Activated T-helper 2 cell treated with anti-CD3 and anti-CD28 coated beads, Interferon-gamma antibody, Interleukin-2, Interleukin-4, amounts not matched to agents 10 μg/mL and 5 μg/mL and 100 μg/mL, durations not matched to agents 14 hours and 24 hours and 36 hours (primary cell): Measurements from ENCODE around the gene KCNQ2. TPM values are rescaled to one million over a fixed set of nuclear protein-coding genes. Genes with fewer than 3 reads are reported as not detected.

Experiments
- DNase-seq: peaks from one replicate; pipeline ENCODE4 v3.0.0; 2021; ENCODE audit warnings: low spot score
- H3K27ac Mint-ChIP-seq: one replicate; pipeline ENCODE4 v1.8.0; 2021; ENCODE audit warnings: mixed read lengths
- H3K27me3 Mint-ChIP-seq: one replicate; pipeline ENCODE4 v1.8.0; 2021; ENCODE audit warnings: low read depth, mixed read lengths
- H3K36me3 Mint-ChIP-seq: one replicate; pipeline ENCODE4 v1.8.0; 2021; ENCODE audit warnings: low read depth, mixed read lengths
- H3K4me1 Mint-ChIP-seq: one replicate; pipeline ENCODE4 v1.8.0; 2021; ENCODE audit warnings: low read depth, mixed read lengths
- H3K4me3 Mint-ChIP-seq: one replicate; pipeline ENCODE4 v1.8.0; 2021; ENCODE audit warnings: low read depth, mild to moderate bottlenecking, moderate library complexity, mixed read lengths
- H3K9me3 Mint-ChIP-seq: one replicate; pipeline ENCODE4 v1.8.0; 2021; ENCODE audit warnings: mixed read lengths
- intact Hi-C: fragments of 100-400 bp; cut with micrococcal nuclease; formaldehyde crosslinking; loops from one replicate; pipeline ENCODE4 v1.15.1; 2023
- total RNA-seq: library from RNA; stranded (reverse); gene quantifications from 2 replicates; pipeline ENCODE4 v1.2.3, GENCODE V29; 2022

Gene KCNQ2
- total RNA-seq, 1 donor from 2014 or later, result not detected

- no peak within 1 kb of the TSS for H3K4me3 Mint-ChIP-seq
- no peak for DNase-seq
- no peaks in the 10 kb centered on the region for H3K36me3 Mint-ChIP-seq
- peaks cover 2% of the 10 kb centered on the region for H3K4me1 Mint-ChIP-seq
- H3K9me3 Mint-ChIP-seq, result peaks cover under 1% of the 10 kb centered on the region
- H3K27me3 Mint-ChIP-seq, result peaks cover 20% of the 10 kb centered on the region
- intact Hi-C loops, result no loop called here
- H3K27ac Mint-ChIP-seq, result no peak within 1 kb of the TSS
These were observed 26.5 kb upstream of the KCNQ2 start, which contains the start of gene EEF1A2 for GRCh38 chr20:63498960-63499337. TSS of gene EEF1A2 (minus strand) at chr20:63499083. CDS start at chr20:63497763, 1,320 bp downstream.

GRCh38 chr20:63497946-63498935, 25.8 kb upstream of the KCNQ2 start:
- Mint-ChIP-seq H3K27ac (no peak overlapping the region), H3K9me3 (no peaks in the 10 kb centered on the region), H3K27me3 (peaks cover 19% of the 10 kb centered on the region), H3K4me1 (peaks cover 2% of the 10 kb centered on the region), H3K4me3 (no peak overlapping the region), H3K36me3 (no peaks in the 10 kb centered on the region)
- intact Hi-C loops, result loop anchor here (2.0 kb wide), 1 partner anchor 63 kb away; no protein-coding TSS in a partner anchor
- DNase-seq, result no peak

DNA sequence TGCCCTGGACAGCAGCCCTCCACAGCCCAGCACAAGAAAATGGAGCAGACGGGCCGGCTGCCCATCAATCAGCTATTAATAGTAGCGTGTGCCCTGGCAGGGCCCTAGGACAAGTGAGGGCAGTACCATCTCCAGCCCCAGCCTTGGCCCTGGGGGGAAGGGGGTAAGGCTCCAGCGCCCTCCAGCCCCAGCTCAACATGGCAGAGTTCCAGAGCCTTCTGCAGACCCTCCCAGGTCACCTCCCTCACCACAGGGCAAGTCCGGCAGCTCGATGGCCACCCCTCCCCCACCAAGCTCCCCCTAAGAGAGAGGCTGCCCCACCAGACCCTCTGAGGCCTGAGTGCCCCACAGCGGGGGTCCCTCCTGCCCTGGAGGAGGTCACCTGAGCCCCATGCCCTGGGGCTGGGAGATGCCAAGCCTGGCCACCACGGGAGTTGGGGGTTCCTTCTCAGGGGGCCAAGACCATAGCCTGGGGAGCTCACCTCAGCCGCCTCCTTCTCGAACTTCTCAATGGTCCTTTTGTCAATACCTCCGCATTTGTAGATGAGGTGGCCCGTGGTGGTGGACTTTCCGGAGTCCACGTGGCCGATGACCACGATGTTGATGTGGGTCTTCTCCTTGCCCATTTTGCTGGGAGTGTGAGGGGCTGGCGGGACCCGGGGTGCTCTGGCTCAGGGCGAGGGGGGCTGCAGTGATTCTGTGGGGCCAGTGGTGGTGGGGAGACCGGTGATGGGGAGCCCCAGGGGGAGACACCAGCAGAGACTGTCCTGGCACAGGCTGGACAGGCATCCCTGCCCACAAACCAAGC, 24.9 kb upstream of the KCNQ2 start:
- no peak overlapping the region for H3K27ac Mint-ChIP-seq
- H3K36me3 Mint-ChIP-seq, result no peaks in the 10 kb centered on the region
- peaks cover 19% of the 10 kb centered on the region for H3K27me3 Mint-ChIP-seq
- H3K4me1 Mint-ChIP-seq, result peaks cover 2% of the 10 kb centered on the region
- no peaks in the 10 kb centered on the region for H3K9me3 Mint-ChIP-seq
- no peak overlapping the region for H3K4me3 Mint-ChIP-seq
- no peak for DNase-seq
- intact Hi-C loops, result loop anchor here (2.0 kb wide), 1 partner anchor 63 kb away; no protein-coding TSS in a partner anchor

DNA sequence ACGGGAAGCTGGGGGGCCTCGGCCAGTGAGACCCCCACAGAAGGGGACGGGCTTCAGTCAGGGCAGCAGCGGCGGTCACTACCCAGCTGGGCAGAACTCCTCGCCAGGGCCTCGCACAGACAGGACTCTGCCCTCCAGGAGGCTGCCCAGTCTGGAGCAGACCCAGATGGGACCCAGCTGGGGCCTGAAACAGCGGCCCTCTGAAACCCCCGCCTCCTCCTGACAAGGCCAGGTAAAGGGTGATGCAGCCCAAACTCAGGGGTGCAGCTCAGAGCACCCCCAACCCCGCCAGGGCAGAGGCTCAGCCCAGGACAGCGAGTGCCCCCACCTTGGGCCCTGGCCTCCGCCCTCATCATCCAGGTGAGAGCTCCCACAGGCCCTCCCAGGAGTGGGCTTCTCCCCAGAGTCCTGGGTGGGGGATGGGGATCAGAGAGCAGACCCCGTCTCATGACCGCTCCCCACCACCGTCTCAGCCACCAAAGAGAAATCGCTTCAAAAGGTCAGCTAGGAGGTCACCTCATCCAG, 24.2 kb upstream of the KCNQ2 start:
- H3K4me1 Mint-ChIP-seq, result peaks cover 2% of the 10 kb centered on the region
- peaks cover 19% of the 10 kb centered on the region for H3K27me3 Mint-ChIP-seq
- no peaks in the 10 kb centered on the region for H3K9me3 Mint-ChIP-seq
- no peak overlapping the region for H3K27ac Mint-ChIP-seq
- intact Hi-C loops, result loop anchor here (2.0 kb wide), 1 partner anchor 62 kb away; no protein-coding TSS in a partner anchor
- H3K4me3 Mint-ChIP-seq, result no peak overlapping the region
- H3K36me3 Mint-ChIP-seq, result no peaks in the 10 kb centered on the region
- DNase-seq, result no peak

DNA sequence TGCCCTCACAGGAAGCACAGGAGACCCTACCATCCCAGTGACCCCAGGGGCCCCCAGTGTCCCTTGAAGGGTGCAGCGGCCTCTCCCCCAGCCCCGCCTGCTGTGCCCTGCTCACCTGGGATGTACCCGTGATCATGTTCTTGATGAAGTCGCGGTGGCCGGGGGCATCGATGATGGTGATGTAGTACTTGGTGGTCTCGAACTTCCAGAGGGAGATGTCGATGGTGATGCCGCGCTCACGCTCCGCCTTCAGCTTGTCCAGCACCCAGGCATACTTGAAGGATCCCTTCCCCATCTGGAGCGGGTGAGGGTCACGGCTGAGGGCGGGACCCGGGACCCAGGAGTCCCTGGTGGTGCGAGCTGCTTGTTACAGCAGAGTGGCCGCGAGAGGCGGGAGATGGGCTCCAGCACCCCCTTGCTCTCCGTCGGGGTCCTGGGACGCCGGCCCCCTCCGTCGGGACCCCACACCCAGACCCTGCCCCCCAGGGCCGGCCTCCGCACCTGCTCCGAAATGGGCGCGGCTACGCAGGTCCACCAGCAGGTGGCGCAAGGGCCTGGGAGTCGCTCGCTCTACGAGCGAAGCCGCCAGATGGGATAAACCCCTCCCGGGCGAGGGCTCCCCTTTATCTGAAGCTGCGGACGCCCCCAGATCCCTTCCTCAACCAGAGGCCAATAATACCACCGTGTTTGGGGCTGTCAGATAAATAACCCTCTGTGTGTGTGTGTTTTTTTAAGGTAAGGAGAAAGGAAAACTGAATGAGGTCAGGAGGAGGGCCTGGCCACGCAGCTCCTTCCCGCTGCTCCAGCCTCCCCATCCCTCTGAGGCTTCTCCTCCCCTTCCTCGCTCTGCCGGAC, 23.5 kb upstream of the KCNQ2 start:
- Mint-ChIP-seq H3K4me1 (peaks cover 2% of the 10 kb centered on the region), H3K4me3 (peak overlapping the region; percentile 37), H3K27me3 (peaks cover 17% of the 10 kb centered on the region), H3K9me3 (no peaks in the 10 kb centered on the region), H3K27ac (no peak overlapping the region), H3K36me3 (no peaks in the 10 kb centered on the region)
- intact Hi-C loops, result loop anchor here (2.0 kb wide), 1 partner anchor 61 kb away; no protein-coding TSS in a partner anchor
- DNase-seq, result peak; percentile 49

DNA sequence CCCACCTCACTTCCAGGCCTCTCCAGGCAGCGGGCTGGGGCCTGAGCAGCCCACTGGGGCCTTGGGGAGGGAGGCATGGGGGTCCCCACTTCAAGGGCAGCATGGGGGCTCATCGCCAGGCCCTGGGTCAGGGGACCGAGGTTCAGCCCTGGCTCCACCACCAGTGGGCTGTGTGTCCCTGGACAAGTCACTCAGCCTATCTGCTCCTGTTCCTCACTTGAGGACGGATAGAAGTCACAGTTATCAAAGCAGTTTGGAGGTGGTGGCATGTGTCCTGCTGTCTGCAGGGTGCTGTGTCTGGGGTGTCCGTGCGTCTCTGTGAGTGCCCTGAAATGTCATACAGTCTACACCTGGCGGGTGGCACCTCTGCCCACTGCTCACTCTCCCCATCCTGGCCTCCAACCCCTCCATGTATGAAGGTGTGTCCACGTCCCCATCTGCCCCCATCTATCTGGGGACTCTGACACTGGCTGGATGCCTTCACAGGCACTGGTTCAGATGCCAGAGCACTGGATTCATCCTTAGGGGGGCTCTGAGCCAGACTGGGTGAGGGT, 22.8 kb upstream of the KCNQ2 start:
- Mint-ChIP-seq H3K4me3 (no peak overlapping the region), H3K4me1 (peaks cover 2% of the 10 kb centered on the region), H3K36me3 (no peaks in the 10 kb centered on the region), H3K27ac (no peak overlapping the region), H3K27me3 (peaks cover 17% of the 10 kb centered on the region), H3K9me3 (no peaks in the 10 kb centered on the region)
- intact Hi-C loops, result no loop called here
- DNase-seq, result no peak

DNA sequence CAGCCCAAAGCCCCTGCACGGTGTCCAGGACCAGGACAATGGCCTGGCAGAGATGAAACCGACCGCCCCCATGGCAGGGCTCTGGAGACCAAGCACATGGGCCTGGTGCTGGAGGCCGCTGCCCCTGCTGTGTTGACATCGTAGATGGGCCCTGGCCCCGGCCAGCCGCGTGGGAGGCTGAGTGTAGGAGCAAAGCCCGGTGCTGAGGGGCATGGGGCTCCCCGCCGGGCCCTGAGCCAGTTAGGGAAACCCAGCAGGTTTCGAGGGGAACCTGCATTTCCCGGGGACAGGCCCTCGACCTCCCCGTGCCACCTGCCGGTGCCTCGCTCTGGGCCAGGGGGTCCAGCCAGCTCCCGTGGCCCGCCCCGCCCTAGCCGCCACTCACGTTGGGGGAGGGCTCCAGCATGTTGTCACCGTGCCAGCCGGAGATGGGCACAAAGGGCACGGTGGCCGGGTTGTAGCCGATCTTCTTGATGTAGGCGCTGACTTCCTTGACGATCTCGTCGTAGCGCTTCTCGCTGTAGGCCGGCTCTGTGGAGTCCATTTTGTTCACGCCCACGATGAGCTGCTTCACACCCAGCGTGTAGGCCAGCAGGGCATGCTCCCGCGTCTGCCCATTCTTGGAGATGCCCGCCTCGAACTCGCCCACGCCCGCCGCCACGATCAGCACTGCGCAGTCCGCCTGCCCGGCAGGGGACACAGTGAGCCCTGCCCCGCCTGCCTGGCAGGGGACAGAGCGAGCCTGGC, 22.1 kb upstream of the KCNQ2 start:
- peaks cover 2% of the 10 kb centered on the region for H3K4me1 Mint-ChIP-seq
- no peak overlapping the region for H3K27ac Mint-ChIP-seq
- no peaks in the 10 kb centered on the region for H3K9me3 Mint-ChIP-seq
- no peak for DNase-seq
- no peak overlapping the region for H3K4me3 Mint-ChIP-seq
- intact Hi-C loops, result no loop called here
- H3K36me3 Mint-ChIP-seq, result no peaks in the 10 kb centered on the region
- H3K27me3 Mint-ChIP-seq, result peaks cover 17% of the 10 kb centered on the region

DNA sequence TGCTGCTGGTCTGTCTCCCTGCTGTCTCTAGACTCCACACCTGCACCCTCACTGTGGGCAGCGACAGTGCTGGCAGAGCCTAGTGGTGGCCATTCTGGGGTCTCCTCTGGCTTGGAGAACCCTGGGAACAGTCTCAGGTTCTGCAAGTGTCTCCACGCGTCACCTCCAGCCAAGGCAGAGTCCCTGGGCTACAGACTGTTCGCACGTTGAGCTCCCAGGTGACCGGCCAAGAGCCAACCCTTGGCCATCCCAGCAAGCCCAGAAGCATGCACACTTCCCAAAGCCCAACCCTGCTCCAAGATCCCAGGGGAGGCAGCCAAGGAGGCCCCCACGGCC, 21.6 kb upstream of the KCNQ2 start:
- no peak for DNase-seq
- Mint-ChIP-seq H3K9me3 (no peaks in the 10 kb centered on the region), H3K27ac (no peak overlapping the region), H3K27me3 (peaks cover 17% of the 10 kb centered on the region), H3K36me3 (no peaks in the 10 kb centered on the region), H3K4me1 (peaks cover 2% of the 10 kb centered on the region), H3K4me3 (no peak overlapping the region)
- intact Hi-C loops, result no loop called here

DNA sequence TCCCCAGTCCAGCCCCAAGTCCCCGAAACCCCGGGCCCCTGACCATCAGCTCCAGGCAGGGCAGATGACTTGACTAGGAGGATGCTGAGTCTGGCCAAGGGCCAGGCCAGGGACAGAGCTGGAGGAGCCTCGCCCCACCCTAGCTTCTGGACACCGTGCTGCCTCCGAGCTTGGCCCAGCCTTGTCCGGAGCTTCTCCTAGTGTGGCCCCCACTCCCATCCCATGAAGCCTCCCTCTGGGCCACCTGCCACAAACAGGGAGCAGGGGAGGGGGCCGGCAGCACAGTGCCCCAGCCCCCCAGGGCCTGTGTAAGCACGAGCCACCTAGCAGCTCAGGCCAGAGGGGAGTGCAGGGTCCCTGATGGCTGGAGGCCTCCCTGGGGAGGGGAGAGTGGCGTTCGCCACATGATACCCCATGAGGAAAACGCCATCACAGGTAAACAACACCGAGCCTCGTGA, 21.1 kb upstream of the KCNQ2 start:
- Mint-ChIP-seq H3K9me3 (no peaks in the 10 kb centered on the region), H3K4me3 (no peak overlapping the region), H3K36me3 (no peaks in the 10 kb centered on the region), H3K27ac (no peak overlapping the region), H3K4me1 (peaks cover 2% of the 10 kb centered on the region), H3K27me3 (peaks cover 17% of the 10 kb centered on the region)
- no peak for DNase-seq
- intact Hi-C loops, result no loop called here

- Mint-ChIP-seq H3K27me3 (peaks cover 16% of the 10 kb centered on the region), H3K4me1 (peaks cover 2% of the 10 kb centered on the region)
- intact Hi-C loops, result no loop called here
These were observed 20.5 kb upstream of the KCNQ2 start for GRCh38 chr20:63492982-63493381.

GRCh38 chr20:63492518-63492917, 20.1 kb upstream of the KCNQ2 start:
- H3K4me3 Mint-ChIP-seq, result no peak overlapping the region
- intact Hi-C loops, result no loop called here
- no peak overlapping the region for H3K27ac Mint-ChIP-seq
- H3K9me3 Mint-ChIP-seq, result no peaks in the 10 kb centered on the region
- DNase-seq, result no peak
- H3K36me3 Mint-ChIP-seq, result no peaks in the 10 kb centered on the region
- H3K4me1 Mint-ChIP-seq, result peaks cover 2% of the 10 kb centered on the region
- H3K27me3 Mint-ChIP-seq, result peaks cover 11% of the 10 kb centered on the region

More at GRCh38 chr20:63492982-63493381, 20.5 kb upstream of the KCNQ2 start:
- Mint-ChIP-seq H3K9me3 (no peaks in the 10 kb centered on the region), H3K27ac (no peak overlapping the region), H3K36me3 (no peaks in the 10 kb centered on the region), H3K4me3 (no peak overlapping the region)
- no peak for DNase-seq
